ENCODE data around the gene MEOX1.

GRCh38 chr17:43679911-43680310 lies 18.2 kb upstream of the MEOX1 start:
- TF ChIP-seq CTCF (IDR thresholded peaks at IDR 0.05; ENCODE audit: low read length) (no peak), EZH2 (optimal IDR thresholded peaks at IDR 0.05; ENCODE audit: low read depth, low read length) (no peak), EZH2phosphoT487 (IDR thresholded peaks at IDR 0.05; ENCODE audit: low read length) (no peak)
